Activated CD4-positive, alpha-beta T cell treated with anti-CD3 and anti-CD28 coated beads for 4 hours (primary cell): ENCODE results near the gene TMC2.
"Not testable (repeated sequence)": the region's sequence is repeated elsewhere in the genome, so short reads cannot be mapped to it uniquely, and the experiment has no call there.

Experiments used
- DNase-seq, 2 donors: peaks; one replicate each; pipeline ENCODE4 v3.0.0-alpha.2; 2020

The TMC2 gene

DNA sequence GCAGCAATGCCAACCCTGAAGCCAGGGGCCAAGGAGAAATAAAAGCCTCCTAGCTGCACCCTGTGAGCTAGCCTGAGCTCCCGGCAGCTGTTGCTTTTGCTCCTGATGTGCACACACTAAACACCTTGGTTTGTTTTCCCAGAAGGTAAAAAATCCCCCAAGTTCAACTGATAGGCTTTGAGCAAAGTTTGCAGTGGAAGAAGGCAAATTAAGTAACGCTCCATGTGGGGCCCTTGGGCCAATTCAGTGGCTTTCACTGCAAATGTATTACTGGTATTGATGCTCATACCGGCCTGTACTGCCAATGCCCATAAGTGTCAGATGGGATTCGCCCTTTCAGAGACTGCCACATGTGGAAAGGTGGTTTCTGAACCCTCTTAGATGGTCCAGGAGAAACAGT lies 137.1 kb downstream of the TMC2 start:
- DNase-seq: no peak

- DNase-seq: no peak
Observed at GRCh38 chr20:2680046-2680445, 143.7 kb downstream of the TMC2 start.

DNA sequence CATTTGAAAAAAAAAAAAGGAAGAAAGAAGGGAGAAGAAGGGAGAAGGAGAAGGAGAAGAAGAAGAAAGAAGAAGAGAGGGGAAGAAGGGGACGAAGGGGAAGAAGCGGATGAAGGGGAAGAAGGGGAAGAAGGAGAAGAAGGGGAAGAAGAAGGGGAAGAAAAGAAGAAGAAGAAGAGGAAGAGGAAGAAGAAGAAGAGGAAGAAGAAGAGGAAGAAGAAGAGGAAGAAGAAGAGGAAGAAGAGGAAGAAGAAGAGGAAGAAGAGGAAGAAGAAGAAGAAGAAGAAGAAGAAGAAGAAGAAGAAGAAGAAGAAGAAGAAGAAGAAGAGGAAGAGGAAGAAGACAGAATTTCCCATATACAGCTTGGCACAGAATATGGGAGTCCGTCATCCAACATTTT lies 145.7 kb downstream of the TMC2 start:
- DNase-seq: not testable (repeated sequence)

DNA sequence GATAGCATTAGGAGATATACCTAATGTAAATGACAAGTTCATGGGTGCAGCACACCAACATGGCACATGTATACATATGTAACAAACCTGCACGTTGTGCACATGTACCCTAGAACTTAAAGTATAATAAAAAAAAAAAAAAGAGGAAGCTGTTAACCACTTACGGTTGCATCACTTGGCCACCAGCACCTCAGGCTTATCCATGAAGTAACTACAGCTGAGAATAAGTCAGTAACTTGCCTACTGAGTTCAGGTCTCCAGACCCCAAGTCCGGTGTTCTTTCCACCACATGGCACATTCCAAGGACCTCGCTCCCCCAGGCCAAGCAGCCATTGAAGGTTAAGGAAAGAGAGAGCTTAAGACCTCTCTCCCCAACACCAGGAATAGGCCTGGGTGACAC lies 148.4 kb downstream of the TMC2 start:
- DNase-seq: not testable (repeated sequence)

DNA sequence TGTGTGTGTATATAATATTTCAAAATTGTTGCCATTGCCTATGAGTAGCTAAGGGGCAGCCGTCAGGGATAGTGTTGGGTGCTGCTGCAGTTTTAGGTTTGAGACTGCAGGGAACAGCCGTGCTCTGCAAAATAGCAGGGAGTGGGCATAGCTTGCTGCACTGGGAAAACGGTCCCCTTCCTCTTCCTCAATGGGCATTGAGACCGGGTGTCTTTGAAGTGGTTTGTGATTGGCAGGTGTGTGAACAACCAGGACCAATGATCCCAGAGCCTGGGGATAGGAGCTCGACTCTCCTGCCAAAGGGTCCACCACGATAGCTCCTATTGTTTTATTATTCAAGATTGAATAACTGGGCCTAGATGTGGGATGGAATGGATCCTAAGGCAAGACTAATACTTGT lies 151.1 kb downstream of the TMC2 start:
- DNase-seq: no peak

- peak; percentile 75 to 78 for DNase-seq
Observed at GRCh38 chr20:2688041-2688591, 151.7 kb downstream of the TMC2 start.

GRCh38 chr20:2690213-2690612 lies 153.8 kb downstream of the TMC2 start:
- no peak for DNase-seq

DNA sequence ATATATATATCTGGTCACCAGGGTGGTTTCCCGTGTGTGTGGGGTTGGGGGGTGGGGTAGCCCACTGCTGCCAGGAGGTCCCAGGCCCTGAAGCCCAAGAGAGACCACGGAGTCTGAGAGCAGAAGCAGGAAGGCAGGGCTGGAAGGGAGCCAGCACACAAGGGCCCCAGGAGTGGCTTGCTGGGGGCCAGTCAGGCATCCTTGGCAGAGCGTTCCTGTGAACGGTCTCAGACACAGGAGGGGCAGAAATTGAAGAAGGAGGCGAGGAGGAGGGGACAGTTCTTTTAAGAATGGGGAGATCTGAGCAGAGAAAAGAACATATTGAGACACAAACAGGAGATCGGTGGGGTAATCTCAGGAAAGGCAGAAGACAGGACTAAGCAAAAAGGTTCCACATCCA lies 154.3 kb downstream of the TMC2 start:
- no peak for DNase-seq

GRCh38 chr20:2691127-2691526 lies 154.8 kb downstream of the TMC2 start:
- no peak for DNase-seq
